ENCODE results near the gene CKAP2L.

The CKAP2L gene

GRCh38 chr2:112765251-112765650 is 842 bp upstream of the CKAP2L start:
- no peak for DNase-seq (ENCODE audit: low spot score)

- no peak for DNase-seq (ENCODE audit: low spot score)
These were observed 2.1 kb downstream of the CKAP2L start for GRCh38 chr2:112762276-112762675.

- DNase-seq (ENCODE audit: low spot score) = no peak
These were observed 4.3 kb downstream of the CKAP2L start for GRCh38 chr2:112760149-112760548.

GRCh38 chr2:112758711-112759110 is 5.7 kb downstream of the CKAP2L start:
- DNase-seq (ENCODE audit: low spot score) = no peak

GRCh38 chr2:112757265-112757664 is 7.1 kb downstream of the CKAP2L start:
- DNase-seq (ENCODE audit: low spot score) = no peak

- DNase-seq (ENCODE audit: low spot score) = no peak
These were observed 8.2 kb downstream of the CKAP2L start for GRCh38 chr2:112756207-112756606.

- no peak for DNase-seq (ENCODE audit: low spot score)
These were observed 9.0 kb downstream of the CKAP2L start for GRCh38 chr2:112755444-112755843.

GRCh38 chr2:112754564-112754963 is 9.8 kb downstream of the CKAP2L start:
- no peak for DNase-seq (ENCODE audit: low spot score)

GRCh38 chr2:112752667-112753066 is 11.7 kb downstream of the CKAP2L start:
- no peak for DNase-seq (ENCODE audit: low spot score)

GRCh38 chr2:112751451-112752197 is 12.8 kb downstream of the CKAP2L start:
- DNase-seq (ENCODE audit: low spot score) = no peak

- DNase-seq (ENCODE audit: low spot score) = no peak
These were observed 13.9 kb downstream of the CKAP2L start for GRCh38 chr2:112750560-112750843.

GRCh38 chr2:112749755-112750559 is 14.5 kb downstream of the CKAP2L start:
- peak; percentile 58 for DNase-seq (ENCODE audit: low spot score)

GRCh38 chr2:112740527-112740926 is 23.9 kb downstream of the CKAP2L start:
- DNase-seq (ENCODE audit: low spot score) = no peak

GRCh38 chr2:112737542-112738232 is 26.7 kb downstream of the CKAP2L start:
- DNase-seq (ENCODE audit: low spot score) = no peak

- no peak for DNase-seq (ENCODE audit: low spot score)
These were observed 30.5 kb downstream of the CKAP2L start for GRCh38 chr2:112733871-112734270.

- DNase-seq (ENCODE audit: low spot score) = no peak
These were observed 31.0 kb downstream of the CKAP2L start for GRCh38 chr2:112733456-112733855.

GRCh38 chr2:112731479-112731878 is 32.9 kb downstream of the CKAP2L start:
- no peak for DNase-seq (ENCODE audit: low spot score)

- no peak for DNase-seq (ENCODE audit: low spot score)
These were observed 33.6 kb downstream of the CKAP2L start for GRCh38 chr2:112730791-112731190.

GRCh38 chr2:112730216-112730615 is 34.2 kb downstream of the CKAP2L start:
- no peak for DNase-seq (ENCODE audit: low spot score)

- no peak for DNase-seq (ENCODE audit: low spot score)
These were observed 35.8 kb downstream of the CKAP2L start for GRCh38 chr2:112728378-112729175.

- DNase-seq (ENCODE audit: low spot score) = no peak
These were observed 36.4 kb downstream of the CKAP2L start for GRCh38 chr2:112728029-112728362.
